HEK293 (cell line): ENCODE data around the gene CLDN15.

Experiments
- OVOL3 ChIP-seq: fragments of 450-650 bp; formaldehyde crosslinking; IDR thresholded peaks from 2 replicates; pipeline ENCODE4 v1.5.1; 2016; ENCODE audit warnings: missing biosample characterization, missing genetic modification characterization
- PRDM6 ChIP-seq: fragments of 450-650 bp; formaldehyde crosslinking; IDR thresholded peaks from 2 replicates; pipeline ENCODE4 v1.5.1; 2017; ENCODE audit warnings: missing biosample characterization, missing genetic modification characterization
- SALL2 ChIP-seq: fragments of 450-650 bp; formaldehyde crosslinking; IDR thresholded peaks from 2 replicates; pipeline ENCODE4 v1.5.0; 2017; ENCODE audit warnings: missing biosample characterization, mild to moderate bottlenecking, missing genetic modification characterization, borderline replicate concordance
- SETDB1 ChIP-seq: IDR thresholded peaks from one replicate; pipeline ENCODE4 v1.6.1; 2017; ENCODE audit warnings: mild to moderate bottlenecking, low read length, moderate library complexity, mixed read lengths; ENCODE audit not compliant: insufficient read length
- ZBTB1 ChIP-seq: fragments of 450-650 bp; formaldehyde crosslinking; IDR thresholded peaks from 2 replicates; pipeline ENCODE4 v1.5.1; 2016; ENCODE audit warnings: missing biosample characterization, missing genetic modification characterization
- ZBTB20 ChIP-seq: fragments of 450-650 bp; formaldehyde crosslinking; IDR thresholded peaks from 2 replicates; pipeline ENCODE4 v1.5.1; 2016; ENCODE audit warnings: missing biosample characterization, missing genetic modification characterization
- ZBTB26 ChIP-seq: fragments of 450-650 bp; formaldehyde crosslinking; optimal IDR thresholded peaks from 2 replicates; pipeline ENCODE3; 2016; ENCODE audit warnings: missing biosample characterization, mild to moderate bottlenecking, missing genetic modification characterization
- ZBTB6 ChIP-seq: fragments of 450-650 bp; formaldehyde crosslinking; IDR thresholded peaks from 2 replicates; pipeline ENCODE4 v1.5.1; 2017; ENCODE audit warnings: missing biosample characterization, missing genetic modification characterization
- ZFP37 ChIP-seq: fragments of 450-650 bp; formaldehyde crosslinking; IDR thresholded peaks from 2 replicates; pipeline ENCODE4 v1.5.1; 2016; ENCODE audit warnings: missing biosample characterization, missing genetic modification characterization
- ZIC2 ChIP-seq: fragments of 450-650 bp; formaldehyde crosslinking; IDR thresholded peaks from 2 replicates; pipeline ENCODE4 v1.5.1; 2016; ENCODE audit warnings: missing biosample characterization, missing genetic modification characterization
- ZNF112 ChIP-seq: fragments of 450-650 bp; formaldehyde crosslinking; IDR thresholded peaks from 2 replicates; pipeline ENCODE4 v1.5.0; 2017; ENCODE audit warnings: missing biosample characterization, missing genetic modification characterization
- ZNF138 ChIP-seq: fragments of 450-650 bp; formaldehyde crosslinking; IDR thresholded peaks from 2 replicates; pipeline ENCODE4 v1.5.1; 2016; ENCODE audit warnings: missing biosample characterization, missing genetic modification characterization, borderline replicate concordance
- ZNF148 ChIP-seq: fragments of 450-650 bp; formaldehyde crosslinking; IDR thresholded peaks from 2 replicates; pipeline ENCODE4 v1.5.0; 2017; ENCODE audit warnings: missing biosample characterization, missing genetic modification characterization, borderline replicate concordance
- ZNF155 ChIP-seq: fragments of 450-650 bp; formaldehyde crosslinking; IDR thresholded peaks from 2 replicates; pipeline ENCODE4 v1.5.1; 2016; ENCODE audit warnings: missing biosample characterization, missing genetic modification characterization
- ZNF157 ChIP-seq: fragments of 450-650 bp; formaldehyde crosslinking; IDR thresholded peaks from 2 replicates; pipeline ENCODE4 v1.5.1; 2016; ENCODE audit warnings: missing biosample characterization, missing genetic modification characterization
- ZNF174 ChIP-seq: fragments of 450-650 bp; formaldehyde crosslinking; IDR thresholded peaks from 2 replicates; pipeline ENCODE4 v1.5.0; 2017; ENCODE audit warnings: missing biosample characterization, mild to moderate bottlenecking, missing genetic modification characterization
- ZNF202 ChIP-seq: fragments of 450-650 bp; formaldehyde crosslinking; IDR thresholded peaks from 2 replicates; pipeline ENCODE4 v1.5.1; 2016; ENCODE audit warnings: missing biosample characterization, missing genetic modification characterization, borderline replicate concordance
- ZNF354C ChIP-seq: fragments of 450-650 bp; formaldehyde crosslinking; IDR thresholded peaks from 2 replicates; pipeline ENCODE4 v1.5.1; 2016; ENCODE audit warnings: missing biosample characterization, missing genetic modification characterization, low read depth, borderline replicate concordance
- ZNF416 ChIP-seq: fragments of 450-650 bp; formaldehyde crosslinking; IDR thresholded peaks from 2 replicates; pipeline ENCODE4 v1.5.1; 2016; ENCODE audit warnings: missing biosample characterization, missing genetic modification characterization
- ZNF514 ChIP-seq: fragments of 450-650 bp; formaldehyde crosslinking; IDR thresholded peaks from 2 replicates; pipeline ENCODE4 v1.5.1; 2016; ENCODE audit warnings: missing biosample characterization, missing genetic modification characterization
- ZNF555 ChIP-seq: fragments of 450-650 bp; formaldehyde crosslinking; conservative IDR thresholded peaks from 2 replicates; pipeline ENCODE4 v1.5.1; 2017; ENCODE audit warnings: missing biosample characterization, mild to moderate bottlenecking, missing genetic modification characterization, inconsistent platforms
- ZNF558 ChIP-seq: fragments of 450-650 bp; formaldehyde crosslinking; IDR thresholded peaks from 2 replicates; pipeline ENCODE4 v1.5.1; 2016; ENCODE audit warnings: missing biosample characterization, missing genetic modification characterization
- ZNF561 ChIP-seq: fragments of 450-650 bp; IDR thresholded peaks from 2 replicates; pipeline ENCODE4 v1.5.1; 2018; ENCODE audit warnings: missing biosample characterization, missing genetic modification characterization, borderline replicate concordance
- ZNF571 ChIP-seq: fragments of 450-650 bp; formaldehyde crosslinking; IDR thresholded peaks from 2 replicates; pipeline ENCODE4 v1.5.0; 2017; ENCODE audit warnings: missing biosample characterization, missing genetic modification characterization
- ZNF660 ChIP-seq: fragments of 450-650 bp; IDR thresholded peaks from 2 replicates; pipeline ENCODE4 v1.5.1; 2018; ENCODE audit warnings: missing biosample characterization, mild to moderate bottlenecking, missing genetic modification characterization
- ZNF677 ChIP-seq: fragments of 450-650 bp; IDR thresholded peaks from 2 replicates; pipeline ENCODE4 v1.5.0; 2018; ENCODE audit warnings: missing biosample characterization, mild to moderate bottlenecking, missing genetic modification characterization, moderate library complexity
- ZNF704 ChIP-seq: fragments of 450-650 bp; formaldehyde crosslinking; IDR thresholded peaks from 2 replicates; pipeline ENCODE4 v1.5.1; 2016; ENCODE audit warnings: missing biosample characterization, missing genetic modification characterization
- ZNF76 ChIP-seq: fragments of 450-650 bp; formaldehyde crosslinking; IDR thresholded peaks from 2 replicates; pipeline ENCODE4; 2016; ENCODE audit warnings: low read depth, missing biosample characterization, missing genetic modification characterization, borderline replicate concordance
- ZNF768 ChIP-seq: fragments of 450-650 bp; formaldehyde crosslinking; IDR thresholded peaks from 2 replicates; pipeline ENCODE4 v1.5.1; 2018; ENCODE audit warnings: missing biosample characterization, mild to moderate bottlenecking, missing genetic modification characterization
- ZNF777 ChIP-seq: fragments of 450-650 bp; formaldehyde crosslinking; IDR thresholded peaks from 2 replicates; pipeline ENCODE4 v1.5.1; 2017; ENCODE audit warnings: missing biosample characterization, missing genetic modification characterization, borderline replicate concordance
- ZNF837 ChIP-seq: fragments of 450-650 bp; formaldehyde crosslinking; IDR thresholded peaks from 2 replicates; pipeline ENCODE4 v1.5.1; 2016; ENCODE audit warnings: missing biosample characterization, missing genetic modification characterization

The CLDN15 gene

GRCh38 chr7:101217388-101218235 lies 20.0 kb downstream of the CLDN15 start, which contains the start of the genes PLOD3 and ZNHIT1 (continued):
- TF ChIP-seq ZFP37 (tag by site-specific recombination): no peak; the same call in 1 of the 2 replicates
- 0 out of 2 replicates have a peak, but pooled peaks have one; percentile 56 for TF ChIP-seq ZNF561 (tag by site-specific recombination)
- TF ChIP-seq PRDM6 (tag by site-specific recombination): no peak
- no peak for TF ChIP-seq ZNF558 (tag by site-specific recombination)
- TF ChIP-seq OVOL3 (tag by site-specific recombination): no peak
- no peak for TF ChIP-seq ZBTB6 (tag by site-specific recombination)
- TF ChIP-seq ZBTB26 (tag by site-specific recombination): no peak
- no peak for TF ChIP-seq ZNF704
- no peak for TF ChIP-seq ZNF416 (tag by site-specific recombination)
- no peak for TF ChIP-seq SETDB1
- TF ChIP-seq ZNF76 (tag by site-specific recombination): peak; percentile 80; the same call in 1 of the 2 replicates
- TF ChIP-seq ZNF202 (tag by site-specific recombination): no peak
- no peak for TF ChIP-seq ZNF555 (tag by site-specific recombination)
- TF ChIP-seq ZNF514 (tag by site-specific recombination): no peak
- TF ChIP-seq ZIC2 (tag by site-specific recombination): no peak; the same call in 1 of the 2 replicates
- TF ChIP-seq ZNF677: no peak
- TF ChIP-seq ZNF837 (tag by site-specific recombination): no peak
- TF ChIP-seq ZNF660: 0 out of 2 replicates have a peak, but pooled peaks have one; percentile 3
- no peak; the same call in 1 of the 2 replicates for TF ChIP-seq ZBTB20 (tag by site-specific recombination)
- no peak for TF ChIP-seq ZNF571 (tag by site-specific recombination)
- no peak for TF ChIP-seq ZNF148 (tag by site-specific recombination)
- no peak for TF ChIP-seq ZBTB1 (tag by site-specific recombination)
- no peak for TF ChIP-seq ZNF354C (tag by site-specific recombination)
- TF ChIP-seq ZNF157: no peak
- TF ChIP-seq ZNF768 (tag by site-specific recombination): no peak
- TF ChIP-seq ZNF112: no peak
- no peak for TF ChIP-seq ZNF138
- TF ChIP-seq SALL2 (tag by site-specific recombination): no peak
- peak; percentile 47; the same call in 1 of the 2 replicates for TF ChIP-seq ZNF777 (tag by site-specific recombination)
- TF ChIP-seq ZNF155 (tag by site-specific recombination): no peak
- TF ChIP-seq ZNF174 (tag by site-specific recombination): no peak
